Epithelial cell of proximal tubule (primary cell): ENCODE results near the gene KCMF1. TPM values are rescaled to one million over a fixed set of nuclear protein-coding genes. Genes with fewer than 3 reads are reported as not detected.
"Not testable (repeated sequence)": the region's sequence is repeated elsewhere in the genome, so short reads cannot be mapped to it uniquely, and the experiment has no call there.

ENCODE experiments used
- DNase-seq: peaks from one replicate; pipeline ENCODE4 v3.0.0-alpha.2; 2011; ENCODE audit warnings: low read depth
- H3K4me3 ChIP-seq: 2 replicates; pipeline ENCODE4 v1.5.1; 2011; ENCODE audit warnings: low read depth, mild to moderate bottlenecking, low read length
- CTCF ChIP-seq: conservative IDR thresholded peaks from 2 replicates; pipeline ENCODE4 v1.5.1; 2012; ENCODE audit warnings: low read depth, mild to moderate bottlenecking, low read length
- total RNA-seq: library from RNA; depleted of rRNA; stranded (reverse); fragments of >200 nt; gene quantifications from 2 replicates; pipeline ENCODE4 v1.2.3, GENCODE V29; 2015

The KCMF1 gene
- total RNA-seq, 1 donor from 2014 or later: 43.0 TPM

- H3K4me3 ChIP-seq: no peak overlapping the region
- no peak for DNase-seq
- no peak for TF ChIP-seq CTCF
Measured at GRCh38 chr2:84944295-84944909, 26.6 kb upstream of the KCMF1 start.

DNA sequence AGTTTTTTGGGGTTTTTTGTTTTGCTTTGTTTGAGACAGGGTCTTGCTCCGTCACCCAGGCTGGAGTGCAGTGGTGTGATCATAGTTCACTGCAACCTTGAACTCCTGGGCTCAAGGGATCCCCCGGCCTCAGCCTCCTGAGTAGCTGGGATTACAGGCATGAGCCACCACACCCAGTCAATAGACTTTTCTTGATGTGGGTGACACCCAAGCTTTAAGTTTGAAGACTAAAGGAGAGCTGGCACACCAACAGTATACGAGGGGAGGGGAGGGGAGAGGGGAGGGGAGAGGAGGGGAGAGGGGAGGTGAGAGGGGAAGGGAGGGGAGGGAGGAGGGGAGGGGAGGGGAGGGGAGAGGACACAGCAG, 25.1 kb upstream of the KCMF1 start:
- not testable (repeated sequence) for DNase-seq, H3K4me3 ChIP-seq

GRCh38 chr2:84946204-84947009, 24.6 kb upstream of the KCMF1 start:
- peak overlapping the region; percentile 13 for H3K4me3 ChIP-seq
- peak; percentile 87 for DNase-seq
- TF ChIP-seq CTCF: no peak

DNA sequence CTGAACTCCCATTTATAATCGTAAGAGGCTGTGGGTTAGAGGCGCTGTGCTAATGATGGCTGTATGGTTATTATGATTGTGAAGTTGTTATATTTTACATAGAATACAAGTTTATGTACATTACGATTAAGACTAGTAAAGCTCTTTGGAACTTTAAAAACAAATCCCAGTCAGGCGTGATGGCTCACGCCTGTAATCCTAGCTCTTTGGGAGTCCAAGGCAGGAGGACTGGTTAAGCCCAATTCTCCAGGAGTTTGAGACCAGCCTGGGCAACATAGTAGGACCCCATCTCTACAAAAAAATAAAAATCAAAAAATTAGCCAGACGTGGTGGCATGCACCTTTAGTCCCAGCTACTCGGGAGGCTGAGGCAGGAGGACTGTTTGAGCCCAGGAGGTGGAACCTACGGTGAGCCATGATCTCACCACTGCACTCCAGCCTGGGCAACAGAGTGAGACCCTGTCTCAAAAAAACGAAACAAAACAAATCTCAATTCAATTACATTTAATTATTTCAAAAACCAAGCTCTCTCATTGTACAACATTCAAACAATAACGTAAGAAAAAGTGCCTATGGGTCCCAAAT, 23.9 kb upstream of the KCMF1 start:
- no peak for DNase-seq
- no peak overlapping the region for H3K4me3 ChIP-seq
- TF ChIP-seq CTCF: no peak

GRCh38 chr2:84953535-84953934, 17.4 kb upstream of the KCMF1 start:
- DNase-seq: no peak
- H3K4me3 ChIP-seq: no peak overlapping the region
- no peak for TF ChIP-seq CTCF

- TF ChIP-seq CTCF: no peak
- no peak overlapping the region for H3K4me3 ChIP-seq
- no peak for DNase-seq
Measured at GRCh38 chr2:84954329-84954728, 16.6 kb upstream of the KCMF1 start.

GRCh38 chr2:84956334-84957297, 14.3 kb upstream of the KCMF1 start:
- no peak overlapping the region for H3K4me3 ChIP-seq
- DNase-seq: no peak
- TF ChIP-seq CTCF: no peak
